PC-9 (cell line): ENCODE results near the gene LIAS.

Experiments
- EZH2 ChIP-seq: fragments of 200-600 bp; sonication (generic); IDR thresholded peaks from 2 replicates; pipeline ENCODE4 v1.8.0; 2017; ENCODE audit warnings: antibody characterized with exemption, low read depth
- TF ChIP-seq, protein P1 (sequence below): fragments of 200-600 bp; sonication (generic); conservative IDR thresholded peaks from 2 replicates; pipeline ENCODE4 v1.6.1; 2017; ENCODE audit warnings: mixed run types, antibody characterized with exemption, mild to moderate bottlenecking, moderate library complexity

DNA sequence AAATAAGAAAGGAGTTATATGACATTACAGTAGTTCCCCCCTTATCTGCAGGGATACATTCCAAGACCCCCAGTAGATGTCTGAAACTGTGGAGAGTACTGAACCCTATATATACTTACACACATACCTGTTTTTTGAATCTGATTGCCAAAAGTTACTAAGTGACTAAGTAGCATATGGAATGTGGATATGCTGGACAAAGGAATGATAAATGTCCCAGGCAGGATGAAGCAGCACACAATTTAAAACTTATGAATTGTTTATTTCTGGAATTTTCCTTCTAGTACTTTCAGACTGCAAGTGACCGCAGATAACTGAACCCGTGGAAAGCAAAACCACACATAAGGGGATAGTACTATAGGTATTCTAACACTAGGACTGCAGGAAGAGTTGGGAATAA lies 45.7 kb downstream of the LIAS start:
- no peak for TF ChIP-seq EZH2
- TF ChIP-seq, protein P1, sequence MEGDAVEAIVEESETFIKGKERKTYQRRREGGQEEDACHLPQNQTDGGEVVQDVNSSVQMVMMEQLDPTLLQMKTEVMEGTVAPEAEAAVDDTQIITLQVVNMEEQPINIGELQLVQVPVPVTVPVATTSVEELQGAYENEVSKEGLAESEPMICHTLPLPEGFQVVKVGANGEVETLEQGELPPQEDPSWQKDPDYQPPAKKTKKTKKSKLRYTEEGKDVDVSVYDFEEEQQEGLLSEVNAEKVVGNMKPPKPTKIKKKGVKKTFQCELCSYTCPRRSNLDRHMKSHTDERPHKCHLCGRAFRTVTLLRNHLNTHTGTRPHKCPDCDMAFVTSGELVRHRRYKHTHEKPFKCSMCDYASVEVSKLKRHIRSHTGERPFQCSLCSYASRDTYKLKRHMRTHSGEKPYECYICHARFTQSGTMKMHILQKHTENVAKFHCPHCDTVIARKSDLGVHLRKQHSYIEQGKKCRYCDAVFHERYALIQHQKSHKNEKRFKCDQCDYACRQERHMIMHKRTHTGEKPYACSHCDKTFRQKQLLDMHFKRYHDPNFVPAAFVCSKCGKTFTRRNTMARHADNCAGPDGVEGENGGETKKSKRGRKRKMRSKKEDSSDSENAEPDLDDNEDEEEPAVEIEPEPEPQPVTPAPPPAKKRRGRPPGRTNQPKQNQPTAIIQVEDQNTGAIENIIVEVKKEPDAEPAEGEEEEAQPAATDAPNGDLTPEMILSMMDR: no peak
